HG02678 (cell line): ENCODE results near the gene KCNJ1.

ENCODE experiments used
- ATAC-seq: cut with Tn5 transposase; IDR thresholded peaks from one replicate; pipeline ENCODE4 v1.9.1; 2021; ENCODE audit warnings: mild to moderate bottlenecking, moderate library complexity; ENCODE audit not compliant: unreplicated experiment

Gene KCNJ1

DNA sequence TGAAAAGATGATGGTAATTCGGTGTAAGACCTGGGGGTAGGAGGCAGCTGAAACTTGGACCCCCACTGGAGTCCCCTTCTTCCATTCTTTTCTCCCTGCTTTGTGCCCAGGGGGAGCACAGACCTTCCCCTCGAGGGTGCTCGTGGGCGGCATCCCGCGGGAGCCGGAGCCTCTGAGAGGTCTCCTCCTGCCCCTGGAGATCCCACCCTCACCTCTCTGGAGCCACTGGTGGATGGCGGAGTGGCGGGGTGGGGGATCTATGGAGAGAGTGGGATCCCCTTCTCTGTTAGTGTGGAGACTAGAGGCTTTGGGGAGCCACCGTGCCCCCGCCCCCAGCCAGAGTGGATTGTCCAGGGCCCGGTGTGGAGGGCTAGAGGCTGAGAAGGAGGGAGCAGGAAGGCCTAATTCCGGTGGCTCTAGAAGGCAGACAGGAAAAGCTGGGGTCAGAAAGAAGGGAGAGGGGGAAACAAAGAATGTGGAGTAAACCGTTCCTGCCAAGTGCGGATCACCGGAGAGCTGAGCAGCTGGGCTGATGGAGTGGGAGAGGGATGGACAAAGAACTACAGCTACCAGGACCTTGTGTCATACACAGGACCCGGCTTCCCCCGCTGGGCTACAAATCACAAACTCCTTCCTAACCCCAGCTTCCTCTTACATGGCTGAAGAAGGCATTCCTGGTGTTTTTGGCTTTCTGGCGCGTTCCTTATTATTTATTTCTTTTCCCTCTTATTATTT is 41.9 kb downstream of the KCNJ1 start:
- ATAC-seq, result no peak

DNA sequence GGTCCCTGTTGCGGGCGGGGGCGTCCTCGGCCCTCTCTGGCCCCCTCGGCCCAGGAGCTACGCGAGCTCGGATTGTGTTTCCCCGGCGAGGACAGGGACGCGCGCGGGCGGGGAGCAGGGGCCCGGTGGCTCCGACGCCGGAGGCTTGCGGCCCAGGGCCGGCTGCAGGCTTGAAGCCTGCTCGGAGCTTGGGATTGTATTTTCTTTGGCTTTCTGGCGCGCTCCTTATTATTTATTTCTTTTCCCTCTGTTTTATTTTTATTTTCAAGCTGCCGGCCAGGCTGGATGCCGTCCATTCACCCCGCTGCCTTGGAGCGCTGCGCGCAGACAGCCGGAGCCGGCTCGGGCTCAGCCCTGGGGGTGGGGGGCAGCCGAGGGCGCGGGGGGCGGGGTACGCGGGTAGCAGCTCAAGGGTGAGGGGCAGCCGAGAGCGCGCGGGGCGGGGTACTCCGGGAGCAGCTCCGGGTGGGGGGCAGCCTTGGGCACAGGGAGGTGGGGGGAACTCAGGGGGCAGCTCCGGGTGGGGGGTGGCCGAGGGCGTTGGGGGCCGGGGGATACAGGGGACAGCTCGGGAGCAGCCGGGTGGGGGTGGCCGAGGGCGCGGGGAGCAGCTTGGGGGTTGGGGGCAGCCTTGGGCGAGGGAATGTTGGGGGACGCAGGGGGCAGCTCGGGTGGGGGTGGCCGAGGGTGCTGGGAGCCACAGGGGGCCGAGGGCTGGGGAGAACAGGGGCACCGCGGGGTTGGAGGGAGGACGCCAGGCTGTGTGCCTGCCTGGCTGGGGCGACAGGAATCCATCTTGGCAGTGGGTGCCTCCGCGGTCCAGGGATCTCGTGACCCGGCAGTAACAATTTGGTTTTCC is 42.7 kb downstream of the KCNJ1 start:
- ATAC-seq, result no peak

GRCh38 chr11:128823753-128824152 is 43.3 kb downstream of the KCNJ1 start:
- no peak for ATAC-seq

DNA sequence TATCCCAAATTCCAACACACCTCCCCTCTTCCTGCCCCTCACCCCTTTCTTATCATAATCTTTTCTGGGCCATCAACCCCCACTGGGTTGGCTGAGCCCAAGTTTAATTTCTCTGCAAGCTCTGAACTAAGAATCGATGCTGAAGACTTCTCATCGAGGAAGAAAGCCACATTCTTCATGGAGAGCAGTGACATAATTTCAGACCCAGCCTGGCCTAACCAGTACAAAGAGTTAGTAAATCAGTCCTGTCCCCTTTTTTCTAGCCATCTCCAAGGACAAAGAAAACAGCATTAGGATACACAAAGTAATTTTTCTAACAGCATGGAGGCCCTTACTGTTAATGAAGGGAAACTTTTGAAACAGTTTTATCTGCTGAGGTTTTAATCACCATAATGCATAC is 45.0 kb downstream of the KCNJ1 start:
- no peak for ATAC-seq

DNA sequence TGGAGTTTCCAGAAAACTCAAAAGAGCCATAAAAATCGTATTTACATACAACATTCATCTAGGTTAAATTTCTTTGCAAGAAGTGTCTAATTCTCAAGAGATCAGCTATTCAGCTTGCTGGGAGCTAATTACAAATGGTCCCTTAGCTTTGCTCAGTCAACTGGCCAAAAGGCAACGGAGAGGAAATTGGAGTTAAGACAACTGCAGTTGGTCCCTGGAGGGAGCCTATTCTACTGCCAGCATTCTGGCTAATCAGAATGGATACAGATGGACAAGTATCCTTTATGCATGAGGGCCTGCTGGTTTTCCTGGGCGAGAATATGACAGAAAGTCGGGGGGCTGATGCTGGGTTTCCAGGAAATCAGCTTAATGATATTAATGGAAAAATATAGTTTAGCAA is 45.5 kb downstream of the KCNJ1 start:
- ATAC-seq, result no peak

GRCh38 chr11:128819198-128819597 is 47.9 kb downstream of the KCNJ1 start:
- ATAC-seq, result no peak

GRCh38 chr11:128814856-128815705 is 52.0 kb downstream of the KCNJ1 start:
- ATAC-seq, result no peak

DNA sequence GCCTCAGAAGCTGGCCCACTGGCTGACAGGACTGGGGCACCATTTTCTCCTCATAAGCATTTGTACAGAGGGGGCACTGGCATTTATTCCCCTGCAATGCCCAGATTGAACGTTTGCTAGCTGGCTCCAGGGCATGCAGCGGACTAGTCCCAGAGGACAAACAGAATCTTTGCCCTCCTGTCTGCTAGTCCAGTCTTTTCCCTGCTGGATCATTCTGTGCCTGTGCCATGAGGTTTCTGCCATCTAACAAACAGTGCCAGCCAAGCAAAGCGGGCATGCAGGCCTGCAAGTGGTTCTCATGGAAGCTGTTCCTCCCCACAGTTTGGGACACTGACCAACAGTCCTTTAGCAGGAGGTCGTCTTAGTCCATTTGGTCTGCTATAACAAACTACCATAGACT is 53.4 kb downstream of the KCNJ1 start:
- no peak for ATAC-seq

- ATAC-seq, result no peak
Measured at GRCh38 chr11:128810784-128811514, 56.1 kb downstream of the KCNJ1 start.

DNA sequence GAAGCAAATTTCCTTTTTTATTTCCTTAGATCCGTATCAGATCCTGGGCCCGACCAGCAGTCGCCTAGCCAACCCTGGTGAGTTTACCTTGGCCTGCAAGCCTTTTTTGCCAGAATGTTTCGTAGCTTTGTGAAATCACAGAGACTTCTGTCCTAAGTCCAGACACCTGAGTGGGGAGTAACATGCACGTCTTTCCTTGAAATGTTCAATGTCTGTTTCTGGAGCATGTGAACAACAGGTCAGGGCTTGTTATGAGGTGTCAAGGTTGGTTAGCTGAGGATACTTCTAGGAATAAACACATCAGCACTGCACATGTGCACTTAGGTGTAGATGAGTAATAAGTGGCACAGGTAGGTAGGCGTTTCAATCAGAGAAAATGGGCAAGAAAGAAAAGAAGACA is 58.0 kb downstream of the KCNJ1 start:
- no peak for ATAC-seq

DNA sequence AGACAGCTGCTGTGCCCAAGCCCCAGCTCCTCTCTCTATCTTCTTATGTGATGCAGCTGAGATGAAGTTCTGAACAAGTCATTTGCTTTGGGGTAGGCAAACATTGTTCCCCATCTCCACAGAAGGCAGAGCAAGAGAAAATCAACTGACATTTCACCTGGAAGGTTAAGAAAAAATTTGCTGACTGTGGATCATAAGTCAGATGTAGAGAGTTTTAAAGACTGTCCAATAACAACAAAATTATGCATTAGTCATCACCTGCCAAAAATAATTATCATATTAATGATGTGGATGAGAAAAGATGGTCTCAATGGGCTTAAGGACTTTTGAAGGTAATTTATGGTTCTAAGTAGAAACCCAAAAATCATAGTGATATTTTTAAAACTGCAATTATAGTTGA is 59.2 kb downstream of the KCNJ1 start:
- ATAC-seq, result no peak

GRCh38 chr11:128806506-128807261 is 60.4 kb downstream of the KCNJ1 start:
- ATAC-seq, result no peak

DNA sequence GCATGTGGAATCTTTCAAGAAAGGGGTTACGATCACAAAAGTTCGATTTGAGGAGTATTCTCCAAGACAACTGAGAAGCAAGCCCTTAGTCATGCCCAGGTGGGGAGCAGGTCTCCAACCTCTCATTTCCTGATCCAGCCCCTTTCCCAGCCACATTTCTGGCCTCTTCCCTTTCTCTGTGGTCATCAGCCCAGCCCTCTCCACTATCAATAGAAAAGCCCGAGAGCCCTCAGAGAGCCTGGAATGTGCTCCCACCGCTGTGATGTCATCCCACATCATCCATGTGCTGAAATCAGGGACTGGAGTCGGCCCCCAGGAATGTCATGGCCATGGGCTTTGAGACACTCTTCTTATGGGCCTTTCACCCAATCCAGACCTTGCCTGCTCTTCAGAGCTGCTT is 62.6 kb downstream of the KCNJ1 start:
- ATAC-seq, result no peak

- ATAC-seq, result no peak
Measured at GRCh38 chr11:128803449-128804245, 63.4 kb downstream of the KCNJ1 start.

DNA sequence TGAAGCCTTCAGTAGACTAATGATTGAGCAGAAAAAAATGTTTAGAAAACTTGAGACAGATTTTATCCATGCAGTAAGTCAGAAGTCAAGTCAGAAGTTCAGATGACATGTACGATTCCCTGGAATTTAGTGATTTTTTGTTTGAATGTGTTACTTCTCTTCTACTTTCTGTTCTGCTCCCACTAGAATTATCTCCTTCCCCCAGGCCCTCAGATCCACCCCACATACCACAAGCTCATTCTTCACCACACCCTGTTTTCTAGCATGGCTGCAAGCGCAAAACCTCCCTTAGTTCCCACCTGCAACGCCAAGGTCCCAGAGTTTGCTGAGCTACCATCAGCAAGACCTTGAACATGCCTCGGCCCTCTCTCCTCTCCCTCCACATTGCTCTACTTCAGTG is 64.1 kb downstream of the KCNJ1 start:
- no peak for ATAC-seq

DNA sequence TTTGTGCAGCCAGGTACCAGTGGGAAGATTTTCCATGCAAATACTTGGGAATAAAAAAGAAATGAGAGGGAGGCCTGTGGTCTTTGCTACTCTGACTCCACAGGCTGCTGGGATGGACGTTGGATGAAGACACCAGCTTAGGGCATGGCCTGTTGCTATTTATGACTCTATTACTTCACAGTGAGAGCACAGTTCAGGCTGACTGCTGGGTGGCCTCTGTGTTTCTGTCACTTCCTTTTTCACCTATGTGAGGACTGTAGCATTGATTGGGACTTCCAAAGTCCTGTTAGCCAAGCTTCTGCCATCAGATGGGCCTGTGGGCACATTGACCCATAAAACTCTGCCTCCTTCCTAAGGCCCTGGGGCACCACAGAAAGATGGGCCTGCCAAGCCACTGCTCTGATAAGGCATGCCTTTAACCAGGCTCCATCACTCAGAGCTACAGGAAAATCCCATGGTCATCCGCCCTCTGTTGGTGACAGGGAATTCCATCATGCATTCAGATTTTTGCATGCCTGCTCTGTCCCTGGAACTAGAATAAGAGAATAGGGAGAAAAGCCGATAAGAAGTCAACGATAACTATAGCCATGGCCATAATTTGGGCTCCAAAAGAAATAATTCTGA is 64.6 kb downstream of the KCNJ1 start:
- ATAC-seq, result no peak

GRCh38 chr11:128800871-128801417 is 66.2 kb downstream of the KCNJ1 start:
- ATAC-seq, result no peak

GRCh38 chr11:128796270-128796669 is 70.8 kb downstream of the KCNJ1 start:
- peak; percentile 97 for ATAC-seq
